Activated T-cell treated with anti-CD3 and anti-CD28 coated beads, Interleukin-2, amount 50 U/mL, for 4 hours (primary cell): ENCODE data around the gene CCL25. TPM values are rescaled to one million over a fixed set of nuclear protein-coding genes. Genes with fewer than 3 reads are reported as not detected.
"Not testable (repeated sequence)": the region's sequence is repeated elsewhere in the genome, so short reads cannot be mapped to it uniquely, and the experiment has no call there.

ENCODE experiments used
- ATAC-seq, 2 donors: fragments of 200-7000 bp; cut with Tn5 transposase; one replicate each; pipeline ENCODE4 v1.10.0; 2021
- DNase-seq: peaks from one replicate; pipeline ENCODE4 v3.0.0-alpha.2; 2020
- H3K27me3 Mint-ChIP-seq: one replicate; pipeline ENCODE4 v1.8.0; 2021; ENCODE audit warnings: low read depth, mixed read lengths
- H3K36me3 Mint-ChIP-seq: one replicate; pipeline ENCODE4 v1.8.0; 2022; ENCODE audit warnings: mixed read lengths; ENCODE audit not compliant: insufficient read depth
- H3K4me1 Mint-ChIP-seq: one replicate; pipeline ENCODE4 v1.8.0; 2021; ENCODE audit warnings: low read depth, mixed read lengths
- H3K4me3 Mint-ChIP-seq: one replicate; pipeline ENCODE4 v1.8.0; 2021; ENCODE audit warnings: mild to moderate bottlenecking, moderate library complexity, mixed read lengths
- H3K9me3 Mint-ChIP-seq: one replicate; pipeline ENCODE4 v1.8.0; 2021; ENCODE audit warnings: mixed read lengths
- total RNA-seq, 3 donors: library from RNA; stranded (reverse); gene quantifications; one replicate each; pipeline ENCODE4 v1.2.1, GENCODE V29; 2021

Gene CCL25, protein sequence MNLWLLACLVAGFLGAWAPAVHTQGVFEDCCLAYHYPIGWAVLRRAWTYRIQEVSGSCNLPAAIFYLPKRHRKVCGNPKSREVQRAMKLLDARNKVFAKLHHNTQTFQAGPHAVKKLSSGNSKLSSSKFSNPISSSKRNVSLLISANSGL
- total RNA-seq: not detected

DNA sequence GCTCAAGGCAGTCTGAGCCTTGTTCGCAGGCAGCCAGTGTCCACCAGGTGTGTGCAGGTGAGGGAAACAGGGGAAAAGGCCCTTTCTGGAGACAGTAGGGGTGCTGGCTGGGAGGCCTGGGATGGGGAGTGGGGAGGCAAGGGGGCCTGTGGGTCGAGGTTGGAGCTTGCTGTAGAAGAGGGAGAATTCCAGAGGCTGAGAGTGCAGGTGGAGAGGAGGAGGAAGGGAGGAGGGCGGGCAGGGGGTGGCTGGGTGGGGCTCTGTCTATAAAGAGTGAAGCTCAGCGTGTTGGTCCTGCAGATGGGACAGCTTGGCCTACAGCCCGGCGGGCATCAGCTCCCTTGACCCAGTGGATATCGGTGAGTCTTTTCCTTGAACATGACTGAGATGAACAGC lies at the start of gene CCL25:
CCL25 (plus strand) TSS at position 297 of the 396 bp plus-strand sequence. CDS start 290 bp downstream, outside the sequence.
- ATAC-seq (no peak), DNase-seq (no peak)
- peaks cover 3% of the 10 kb centered on the region for H3K27me3 Mint-ChIP-seq
- no peaks in the 10 kb centered on the region for H3K36me3 Mint-ChIP-seq
- peaks cover 11% of the 10 kb centered on the region for H3K4me1 Mint-ChIP-seq
- H3K4me3 Mint-ChIP-seq: no peak within 1 kb of the TSS
- no peaks in the 10 kb centered on the region for H3K9me3 Mint-ChIP-seq

DNA sequence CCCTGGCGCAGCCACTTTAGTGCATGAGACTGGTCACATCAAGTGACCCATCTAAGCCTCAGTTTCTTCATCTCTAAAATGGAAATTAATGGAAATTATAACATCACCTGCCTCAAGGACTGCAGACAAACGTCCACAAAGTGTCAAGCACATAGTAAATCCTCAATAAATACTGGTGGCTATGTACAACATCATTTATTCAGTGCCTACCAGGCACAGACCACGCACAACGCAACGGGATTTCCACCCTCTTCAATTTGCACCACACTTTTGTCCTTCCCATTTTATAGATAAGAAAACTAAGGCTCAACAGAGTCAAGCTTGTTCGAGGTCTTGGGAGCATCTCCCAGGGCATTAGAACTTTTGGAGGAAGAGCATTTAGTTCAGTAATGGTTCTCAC lies 48.6 kb upstream of the CCL25 start:
- H3K36me3 Mint-ChIP-seq: peaks cover 3% of the 10 kb centered on the region
- H3K4me1 Mint-ChIP-seq: peaks cover 47% of the 10 kb centered on the region
- no peaks in the 10 kb centered on the region for H3K27me3 Mint-ChIP-seq
- peak overlapping the region; percentile 96 for H3K4me3 Mint-ChIP-seq
- H3K9me3 Mint-ChIP-seq: no peaks in the 10 kb centered on the region
- no peak for ATAC-seq
- DNase-seq: no peak

DNA sequence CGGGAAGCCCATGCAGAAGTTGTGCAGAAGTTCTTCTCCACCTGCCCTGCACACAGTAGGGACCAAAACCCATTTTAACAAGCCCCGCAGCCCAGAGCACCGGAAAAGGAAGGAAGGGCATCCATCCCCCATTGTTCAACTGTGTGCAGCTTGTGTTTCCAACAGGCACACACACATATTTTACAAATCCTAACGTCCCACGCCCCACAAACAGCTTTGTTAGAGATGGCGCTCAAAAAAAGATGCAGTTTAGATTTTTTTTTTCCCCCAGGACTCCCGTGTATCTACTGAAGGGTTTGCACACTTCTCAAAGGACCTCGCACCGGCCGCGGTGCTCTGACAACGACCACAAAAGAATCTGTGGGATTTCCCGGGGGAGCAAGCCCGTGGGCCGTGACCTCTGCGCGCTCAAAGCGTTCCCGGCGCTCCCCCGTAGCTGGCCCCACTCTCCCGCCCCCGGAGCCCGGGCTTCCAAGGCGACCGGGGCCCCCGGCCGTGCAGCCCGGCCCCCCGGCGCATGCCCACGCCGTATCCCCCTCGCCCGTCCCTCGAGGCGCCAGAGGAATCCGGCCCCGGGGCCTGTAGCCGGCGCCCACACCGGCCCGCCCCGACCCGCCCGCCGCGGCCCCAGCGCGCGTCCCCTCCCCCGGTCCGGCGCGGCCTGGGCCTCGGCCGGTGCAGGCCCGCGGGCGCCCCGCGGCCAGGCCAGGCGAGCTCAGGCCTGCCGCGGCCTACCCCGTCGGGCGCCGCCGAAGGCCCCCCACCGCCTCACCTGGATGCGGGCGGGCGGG lies 47.6 kb upstream of the CCL25 start:
- no peaks in the 10 kb centered on the region for H3K27me3 Mint-ChIP-seq
- ATAC-seq: peak; percentile 25 to 36
- no peaks in the 10 kb centered on the region for H3K9me3 Mint-ChIP-seq
- no peak for DNase-seq
- peak overlapping the region; percentile 96 for H3K4me3 Mint-ChIP-seq
- peaks cover 41% of the 10 kb centered on the region for H3K4me1 Mint-ChIP-seq
- peaks cover 2% of the 10 kb centered on the region for H3K36me3 Mint-ChIP-seq

DNA sequence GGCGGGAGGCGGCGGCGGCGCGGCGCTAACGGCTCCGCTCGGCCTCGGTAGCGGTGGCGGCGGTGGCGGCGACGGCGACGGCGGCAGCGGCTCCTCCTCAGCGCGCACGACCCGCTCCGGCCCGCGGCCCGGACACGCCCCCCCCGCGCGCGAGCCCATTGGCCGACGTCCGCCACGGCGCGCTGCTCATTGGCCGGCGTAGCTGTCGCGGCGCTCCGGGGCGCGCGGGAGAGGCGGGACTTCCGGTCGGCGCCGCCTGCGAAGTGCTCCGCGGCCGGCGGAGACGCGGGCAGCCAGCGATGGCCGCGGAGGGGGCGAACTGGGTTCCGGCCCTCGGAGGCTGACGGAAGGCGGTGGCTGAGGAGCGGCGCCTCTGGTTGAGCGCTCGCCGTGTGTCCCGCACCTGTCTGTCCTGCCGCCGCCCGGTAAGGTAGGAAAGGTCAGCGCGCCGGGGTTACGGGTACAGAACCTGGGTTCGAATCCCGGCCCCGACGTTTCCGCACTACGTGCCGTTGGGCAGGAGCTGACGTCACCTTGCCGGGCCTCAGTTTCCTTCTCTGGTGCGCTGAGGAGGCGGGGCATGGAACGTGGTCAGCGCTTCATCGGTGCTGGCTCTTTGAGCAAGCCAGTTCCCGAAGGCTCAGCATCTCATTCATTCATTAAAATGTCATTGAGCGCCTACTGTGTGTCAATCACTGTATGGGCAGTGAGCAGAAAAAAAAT lies 46.9 kb upstream of the CCL25 start, which contains the start of gene ELAVL1:
ELAVL1 (minus strand) TSS at position 108 of the 723 bp plus-strand sequence. CDS start 13,826 bp downstream, outside the sequence.
- Mint-ChIP-seq H3K36me3 (peaks cover 2% of the 10 kb centered on the region), H3K4me1 (peaks cover 37% of the 10 kb centered on the region), H3K27me3 (no peaks in the 10 kb centered on the region), H3K9me3 (no peaks in the 10 kb centered on the region), H3K4me3 (peak within 1 kb of the TSS; percentile 96)
- ATAC-seq: peak; percentile 96
- DNase-seq: peak; percentile 84

DNA sequence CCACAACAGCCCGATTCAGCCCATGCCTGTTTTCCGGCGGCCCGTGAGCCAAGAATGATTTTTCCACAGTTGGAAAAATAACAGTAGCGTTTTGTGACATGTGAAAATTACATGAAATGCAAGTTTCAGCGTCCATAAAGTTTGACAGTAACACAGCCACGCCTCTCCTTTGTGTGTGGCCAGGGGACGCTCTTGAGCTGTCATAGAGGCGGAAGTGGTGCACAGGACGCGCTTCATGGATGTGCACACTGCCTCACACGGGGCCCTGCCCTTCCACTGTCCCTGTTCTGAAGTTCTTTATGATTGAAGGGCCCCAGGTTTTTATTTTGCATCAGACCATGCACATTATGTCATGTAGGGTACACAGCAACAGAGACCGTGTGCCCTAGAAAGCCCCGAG lies 34.8 kb upstream of the CCL25 start:
- no peaks in the 10 kb centered on the region for H3K9me3 Mint-ChIP-seq
- peaks cover 8% of the 10 kb centered on the region for H3K4me1 Mint-ChIP-seq
- no peaks in the 10 kb centered on the region for H3K36me3 Mint-ChIP-seq
- H3K4me3 Mint-ChIP-seq: no peak overlapping the region
- DNase-seq (no peak), ATAC-seq (peak in 1 of 2 donors; percentile 57)
- no peaks in the 10 kb centered on the region for H3K27me3 Mint-ChIP-seq

DNA sequence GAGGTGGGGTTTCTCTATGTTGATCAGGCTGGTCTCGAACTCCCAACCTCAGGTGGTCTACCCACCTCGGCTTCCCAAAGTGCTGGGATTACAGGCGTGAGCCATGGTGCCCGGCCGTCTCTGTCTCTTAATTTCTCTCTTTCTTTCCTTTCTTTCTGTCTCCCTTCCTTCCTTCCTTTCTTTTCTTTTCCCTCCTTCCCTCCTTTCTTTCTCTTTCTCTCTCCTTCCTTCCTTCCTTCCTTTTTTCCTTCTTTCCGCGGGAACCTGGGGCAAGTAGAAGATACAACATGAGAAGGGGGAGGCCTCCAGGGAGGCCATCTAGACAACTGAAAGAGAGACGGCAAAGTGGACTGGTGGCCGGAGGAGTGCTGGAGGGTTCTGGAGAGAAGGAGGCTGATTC lies 31.9 kb upstream of the CCL25 start:
- ATAC-seq: no peak
- no peak for DNase-seq
- H3K9me3 Mint-ChIP-seq: no peaks in the 10 kb centered on the region
- peaks cover 8% of the 10 kb centered on the region for H3K4me1 Mint-ChIP-seq
- H3K36me3 Mint-ChIP-seq: no peaks in the 10 kb centered on the region
- H3K27me3 Mint-ChIP-seq: no peaks in the 10 kb centered on the region
- H3K4me3 Mint-ChIP-seq: no peak overlapping the region

DNA sequence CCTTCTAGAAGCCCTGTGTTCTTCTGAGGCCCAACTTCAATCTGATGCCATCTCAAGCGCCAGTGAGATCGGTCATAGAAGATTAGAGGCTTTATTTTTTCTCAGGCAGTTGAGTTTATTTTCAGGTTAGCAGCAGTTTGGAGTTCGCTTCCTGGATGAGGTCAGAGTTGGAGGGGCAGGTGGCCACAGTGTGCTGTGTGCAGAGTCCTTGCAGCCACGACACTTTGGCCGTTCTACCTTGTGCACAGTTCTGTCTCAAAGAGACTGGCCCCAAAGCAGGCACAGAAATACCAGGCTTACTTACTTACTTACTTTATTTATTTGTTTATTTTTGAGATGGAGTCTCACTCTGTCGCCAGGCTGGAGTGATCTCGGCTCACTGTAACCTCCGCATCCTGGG lies 31.2 kb upstream of the CCL25 start:
- H3K4me1 Mint-ChIP-seq: peaks cover 8% of the 10 kb centered on the region
- DNase-seq: no peak
- no peaks in the 10 kb centered on the region for H3K9me3 Mint-ChIP-seq

DNA sequence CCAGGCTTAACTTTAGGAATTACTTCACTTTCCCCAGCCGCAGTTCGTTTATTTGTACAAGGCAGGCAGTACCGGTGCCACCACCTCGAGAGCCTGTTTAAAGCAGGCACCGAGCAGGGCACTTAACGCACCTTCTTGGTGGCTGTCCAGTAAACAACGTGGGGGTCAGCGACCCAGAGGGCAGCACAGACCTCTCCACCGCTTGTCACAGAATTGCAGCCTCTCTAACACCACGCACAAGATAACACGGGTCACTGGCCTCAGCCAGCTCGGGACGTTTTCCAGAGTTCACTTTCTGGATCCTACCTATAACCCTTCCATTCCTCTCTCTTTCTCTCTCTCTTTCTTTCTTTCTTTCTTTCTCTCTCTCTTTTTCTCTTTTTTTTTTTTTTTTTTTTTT lies 30.3 kb upstream of the CCL25 start:
- DNase-seq: no peak
- H3K36me3 Mint-ChIP-seq: no peaks in the 10 kb centered on the region
- no peak overlapping the region for H3K4me3 Mint-ChIP-seq
- peaks cover 8% of the 10 kb centered on the region for H3K4me1 Mint-ChIP-seq
- no peak for ATAC-seq
- H3K9me3 Mint-ChIP-seq: no peaks in the 10 kb centered on the region
- H3K27me3 Mint-ChIP-seq: no peaks in the 10 kb centered on the region

More for the DNA sequence above, 31.2 kb upstream of the CCL25 start:
- no peak for ATAC-seq
- Mint-ChIP-seq H3K36me3 (no peaks in the 10 kb centered on the region), H3K4me3 (no peak overlapping the region), H3K27me3 (no peaks in the 10 kb centered on the region)

DNA sequence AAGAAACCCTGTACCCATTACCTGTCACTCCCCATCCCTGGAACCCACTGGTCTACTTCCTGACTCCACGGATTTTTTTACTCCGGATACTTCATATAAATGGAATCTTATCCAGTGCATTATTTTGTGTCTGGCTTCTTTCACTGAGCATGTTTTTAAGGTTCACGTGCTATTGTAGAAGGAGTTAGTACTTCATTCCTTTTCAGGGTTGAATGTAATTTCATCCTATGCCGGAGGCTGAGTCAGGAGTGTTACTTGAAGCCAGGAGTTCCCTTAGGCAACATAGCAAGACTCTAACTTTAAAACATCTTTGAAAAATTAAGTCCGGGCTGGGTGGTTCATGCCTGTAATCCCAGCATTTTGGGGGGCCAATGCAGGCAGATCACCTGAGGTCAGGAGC lies 29.2 kb upstream of the CCL25 start:
- Mint-ChIP-seq H3K4me3 (no peak overlapping the region), H3K9me3 (no peaks in the 10 kb centered on the region), H3K36me3 (no peaks in the 10 kb centered on the region), H3K4me1 (no peaks in the 10 kb centered on the region), H3K27me3 (no peaks in the 10 kb centered on the region)
- no peak for DNase-seq
- no peak for ATAC-seq

DNA sequence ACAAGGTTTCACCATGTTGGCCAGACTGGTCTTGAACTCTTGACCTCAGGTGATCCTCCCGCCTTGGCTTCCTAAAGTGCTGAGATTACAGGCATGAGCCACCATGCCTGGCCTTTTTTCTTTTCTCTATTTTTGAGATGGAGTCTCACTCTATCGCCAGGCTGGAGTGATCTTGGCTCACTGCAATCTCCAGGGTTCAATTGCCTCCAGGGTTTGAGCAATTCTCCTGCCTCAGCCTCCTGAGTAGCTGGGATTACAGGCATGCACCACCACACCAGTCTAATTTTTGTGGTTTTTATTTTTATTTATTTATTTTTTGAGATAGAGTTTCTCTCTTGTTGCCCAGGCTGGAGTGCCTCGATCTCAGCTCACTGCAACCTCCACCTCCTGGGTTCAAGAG lies 28.3 kb upstream of the CCL25 start:
- H3K27me3 Mint-ChIP-seq: not testable (repeated sequence)

DNA sequence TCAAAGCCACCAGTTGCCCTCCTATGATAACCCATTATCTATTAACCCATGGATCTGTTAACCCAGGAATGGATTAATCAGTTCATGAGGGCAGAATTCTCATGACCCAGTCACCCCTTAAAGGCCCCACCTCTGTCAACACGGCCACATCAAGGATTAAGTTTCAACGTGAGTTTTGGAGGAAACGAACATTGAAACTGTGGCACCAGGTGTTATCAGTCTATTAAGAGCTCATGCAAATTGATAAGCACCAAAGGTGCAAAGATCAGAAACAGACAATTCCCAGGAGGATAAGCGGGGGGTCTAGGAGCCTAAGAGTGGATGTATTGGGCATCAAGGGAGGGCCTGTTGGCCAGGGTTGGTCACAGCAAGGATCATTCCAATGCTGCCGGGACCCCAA lies 27.2 kb upstream of the CCL25 start:
- H3K27me3 Mint-ChIP-seq: no peaks in the 10 kb centered on the region
- H3K4me3 Mint-ChIP-seq: no peak overlapping the region

More for the DNA sequence above, 28.3 kb upstream of the CCL25 start:
- DNase-seq, H3K4me3 Mint-ChIP-seq, H3K36me3 Mint-ChIP-seq, H3K4me1 Mint-ChIP-seq, ATAC-seq, H3K9me3 Mint-ChIP-seq: not testable (repeated sequence)

DNA sequence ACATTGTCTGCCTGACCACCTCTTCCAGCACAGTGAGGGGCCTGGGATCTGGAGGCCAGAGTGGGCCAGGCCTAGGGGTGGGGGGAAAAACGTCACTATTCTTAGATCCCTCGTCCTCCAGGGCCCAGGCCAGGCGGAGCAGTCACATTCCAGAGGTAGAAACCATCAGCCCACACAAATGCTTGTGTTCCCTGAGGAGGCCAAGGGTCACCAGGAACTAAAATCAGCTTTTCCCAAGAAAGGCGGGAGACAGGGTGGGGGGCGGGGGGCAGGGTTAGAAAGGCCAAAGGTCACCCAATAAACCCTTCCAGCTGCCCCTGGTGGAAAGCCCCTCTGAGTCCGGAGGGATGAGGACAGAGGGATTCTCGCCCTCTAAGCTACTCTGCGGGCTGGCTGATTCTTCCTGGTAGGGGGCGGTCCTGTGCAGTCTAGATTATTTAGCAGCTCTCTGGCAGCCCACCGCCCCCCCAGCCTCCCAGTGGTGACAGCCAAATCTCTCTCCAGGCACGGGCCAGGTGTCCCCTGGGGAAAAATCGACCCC lies 23.5 kb upstream of the CCL25 start:
- H3K27me3 Mint-ChIP-seq: no peaks in the 10 kb centered on the region
- H3K9me3 Mint-ChIP-seq: no peaks in the 10 kb centered on the region
- DNase-seq: no peak
- H3K4me3 Mint-ChIP-seq: no peak overlapping the region
- no peak for ATAC-seq
- no peaks in the 10 kb centered on the region for H3K36me3 Mint-ChIP-seq
- no peaks in the 10 kb centered on the region for H3K4me1 Mint-ChIP-seq

More for the DNA sequence above, 27.2 kb upstream of the CCL25 start:
- Mint-ChIP-seq H3K9me3 (no peaks in the 10 kb centered on the region), H3K4me1 (no peaks in the 10 kb centered on the region), H3K36me3 (no peaks in the 10 kb centered on the region)
- no peak for DNase-seq
- no peak for ATAC-seq

DNA sequence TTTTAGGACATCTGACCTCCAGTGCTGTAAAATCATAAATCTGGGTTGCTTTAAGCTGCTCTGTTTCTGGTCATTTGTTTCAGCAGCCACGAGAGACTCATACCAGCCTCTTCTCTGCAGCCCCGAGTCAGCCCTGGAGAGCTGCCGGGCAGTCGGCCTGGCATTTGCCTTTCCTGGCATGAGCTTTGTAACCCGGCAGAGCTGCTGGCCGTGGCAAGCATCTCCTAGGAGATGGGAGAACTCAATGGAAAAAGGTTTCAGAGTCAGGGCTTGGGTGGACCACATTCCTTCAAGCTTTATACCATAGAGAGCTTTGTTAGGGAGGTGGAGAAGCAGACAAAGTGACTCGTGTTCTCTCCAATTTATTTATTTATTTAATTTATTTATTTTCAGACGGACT lies 21.6 kb upstream of the CCL25 start:
- no peaks in the 10 kb centered on the region for H3K27me3 Mint-ChIP-seq
- H3K4me3 Mint-ChIP-seq: no peak overlapping the region
- H3K4me1 Mint-ChIP-seq: no peaks in the 10 kb centered on the region
- no peak for ATAC-seq
- no peaks in the 10 kb centered on the region for H3K9me3 Mint-ChIP-seq
- no peak for DNase-seq
- H3K36me3 Mint-ChIP-seq: no peaks in the 10 kb centered on the region
